Thyroid gland (tissue), 4 donors: ENCODE results near the gene SLC23A3.

Source experiments
- POLR2A ChIP-seq, 2 donors: fragments of 450-650 bp; IDR thresholded peaks; one replicate each; pipeline ENCODE4 v1.6.1; 2017; ENCODE audit warnings: antibody characterized with exemption in 2 of 2, mild to moderate bottlenecking in 2 of 2, moderate library complexity in 1 of 2
- TF ChIP-seq, protein P1 (sequence below), 6 experiments: fragments of 200-600 bp in 3 of 6; fragments of 450-650 bp in 3 of 6; sonication (generic) in 3 of 6; IDR thresholded peaks; one replicate each; pipeline ENCODE4 v1.5.1; 2016 to 2019; ENCODE audit warnings: antibody characterized with exemption in 6 of 6, mild to moderate bottlenecking in 2 of 6, inconsistent platforms in 1 of 6, moderate library complexity in 1 of 6

DNA sequence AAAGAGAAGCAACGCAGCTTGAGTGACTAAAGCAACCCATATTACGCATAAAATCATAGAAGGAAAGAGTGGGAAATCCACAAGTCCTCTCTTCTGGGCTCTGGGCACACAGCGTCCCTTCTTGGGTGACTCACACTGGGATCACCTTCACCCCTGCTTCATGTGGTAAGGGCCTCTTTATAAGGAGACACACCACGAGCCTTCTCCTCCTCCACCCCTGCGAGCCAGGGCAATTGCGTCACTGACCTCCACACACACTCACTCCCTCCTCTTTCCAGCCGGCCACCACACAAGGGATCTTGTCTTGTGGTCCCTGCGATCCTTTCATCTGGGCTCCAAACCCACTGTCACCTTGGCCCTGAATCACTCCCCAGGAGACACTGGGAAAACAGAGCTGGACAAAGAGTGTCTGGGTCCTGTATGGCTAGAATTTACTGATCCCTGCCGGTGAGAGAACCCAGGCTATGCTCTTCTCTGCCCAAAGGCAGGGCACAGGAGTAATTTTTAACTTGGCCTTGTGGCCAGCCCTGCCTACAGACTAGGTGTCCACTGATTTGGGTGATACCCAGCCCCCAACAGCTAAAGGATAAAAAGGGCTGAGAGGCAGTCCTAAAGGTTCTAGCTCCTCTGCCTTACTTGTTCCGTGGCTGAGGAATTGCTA is 44.5 kb downstream of the SLC23A3 start:
- TF ChIP-seq, protein P1, sequence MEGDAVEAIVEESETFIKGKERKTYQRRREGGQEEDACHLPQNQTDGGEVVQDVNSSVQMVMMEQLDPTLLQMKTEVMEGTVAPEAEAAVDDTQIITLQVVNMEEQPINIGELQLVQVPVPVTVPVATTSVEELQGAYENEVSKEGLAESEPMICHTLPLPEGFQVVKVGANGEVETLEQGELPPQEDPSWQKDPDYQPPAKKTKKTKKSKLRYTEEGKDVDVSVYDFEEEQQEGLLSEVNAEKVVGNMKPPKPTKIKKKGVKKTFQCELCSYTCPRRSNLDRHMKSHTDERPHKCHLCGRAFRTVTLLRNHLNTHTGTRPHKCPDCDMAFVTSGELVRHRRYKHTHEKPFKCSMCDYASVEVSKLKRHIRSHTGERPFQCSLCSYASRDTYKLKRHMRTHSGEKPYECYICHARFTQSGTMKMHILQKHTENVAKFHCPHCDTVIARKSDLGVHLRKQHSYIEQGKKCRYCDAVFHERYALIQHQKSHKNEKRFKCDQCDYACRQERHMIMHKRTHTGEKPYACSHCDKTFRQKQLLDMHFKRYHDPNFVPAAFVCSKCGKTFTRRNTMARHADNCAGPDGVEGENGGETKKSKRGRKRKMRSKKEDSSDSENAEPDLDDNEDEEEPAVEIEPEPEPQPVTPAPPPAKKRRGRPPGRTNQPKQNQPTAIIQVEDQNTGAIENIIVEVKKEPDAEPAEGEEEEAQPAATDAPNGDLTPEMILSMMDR (IDR thresholded peaks at IDR 0.05): no peak
- TF ChIP-seq POLR2A (IDR thresholded peaks at IDR 0.05): no peak
